Activated CD4-positive, CD25-positive, alpha-beta regulatory T cell treated with anti-CD3 and anti-CD28 coated beads, Interleukin-2, amount 50 U/mL, for 16 hours (primary cell): ENCODE results near the gene LAMTOR2.
A peak's percentile ranks its signal among the peaks of the same experiment; 100 is the strongest.
"Not testable (repeated sequence)": the region's sequence is repeated elsewhere in the genome, so short reads cannot be mapped to it uniquely, and the experiment has no call there.

ENCODE experiments used
- DNase-seq: peaks from one replicate; pipeline ENCODE4 v3.0.0-alpha.2; 2020; ENCODE audit warnings: low read depth, low spot score

LAMTOR2 gene

GRCh38 chr1:156054500-156055280 lies at the start of gene LAMTOR2:
Gene LAMTOR2 (plus strand): TSS chr1:156054782. CDS start chr1:156054890, 108 bp downstream.
- DNase-seq = peak; percentile 97

GRCh38 chr1:156004843-156005584 lies 49.6 kb upstream of the LAMTOR2 start:
- no peak for DNase-seq

- no peak for DNase-seq
Measured at GRCh38 chr1:156006666-156007376, 47.8 kb upstream of the LAMTOR2 start.

- DNase-seq = no peak
Measured at GRCh38 chr1:156009404-156009803, 45.2 kb upstream of the LAMTOR2 start.

GRCh38 chr1:156012051-156012817 lies 42.3 kb upstream of the LAMTOR2 start:
- DNase-seq = no peak

GRCh38 chr1:156014829-156015228 lies 39.8 kb upstream of the LAMTOR2 start:
- no peak for DNase-seq

- no peak for DNase-seq
Measured at GRCh38 chr1:156019946-156020292, 34.7 kb upstream of the LAMTOR2 start.

- peak; percentile 79 for DNase-seq
Measured at GRCh38 chr1:156020293-156021092, 34.1 kb upstream of the LAMTOR2 start, which contains the start of gene SSR2. Gene SSR2 (minus strand): TSS chr1:156020951. CDS start chr1:156020167, 784 bp downstream.

- DNase-seq = no peak
Measured at GRCh38 chr1:156021093-156021428, 33.5 kb upstream of the LAMTOR2 start.

GRCh38 chr1:156021954-156022353 lies 32.6 kb upstream of the LAMTOR2 start:
- no peak for DNase-seq

GRCh38 chr1:156024801-156025200 lies 29.8 kb upstream of the LAMTOR2 start:
- no peak for DNase-seq

- DNase-seq = no peak
Measured at GRCh38 chr1:156025876-156026275, 28.7 kb upstream of the LAMTOR2 start.

GRCh38 chr1:156026588-156026987 lies 28.0 kb upstream of the LAMTOR2 start:
- DNase-seq = no peak

GRCh38 chr1:156033011-156033410 lies 21.6 kb upstream of the LAMTOR2 start:
- DNase-seq = no peak

GRCh38 chr1:156034991-156035390 lies 19.6 kb upstream of the LAMTOR2 start:
- DNase-seq = not testable (repeated sequence)

GRCh38 chr1:156042828-156043227 lies 11.8 kb upstream of the LAMTOR2 start:
- no peak for DNase-seq

GRCh38 chr1:156045076-156045475 lies 9.5 kb upstream of the LAMTOR2 start:
- no peak for DNase-seq

- no peak for DNase-seq
Measured at GRCh38 chr1:156048663-156049258, 5.8 kb upstream of the LAMTOR2 start.

GRCh38 chr1:156050376-156050775 lies 4.2 kb upstream of the LAMTOR2 start:
- no peak for DNase-seq

GRCh38 chr1:156051011-156051725 lies 3.4 kb upstream of the LAMTOR2 start:
- no peak for DNase-seq
